ENCODE measurements around the gene C1QB.

C1QB gene

DNA sequence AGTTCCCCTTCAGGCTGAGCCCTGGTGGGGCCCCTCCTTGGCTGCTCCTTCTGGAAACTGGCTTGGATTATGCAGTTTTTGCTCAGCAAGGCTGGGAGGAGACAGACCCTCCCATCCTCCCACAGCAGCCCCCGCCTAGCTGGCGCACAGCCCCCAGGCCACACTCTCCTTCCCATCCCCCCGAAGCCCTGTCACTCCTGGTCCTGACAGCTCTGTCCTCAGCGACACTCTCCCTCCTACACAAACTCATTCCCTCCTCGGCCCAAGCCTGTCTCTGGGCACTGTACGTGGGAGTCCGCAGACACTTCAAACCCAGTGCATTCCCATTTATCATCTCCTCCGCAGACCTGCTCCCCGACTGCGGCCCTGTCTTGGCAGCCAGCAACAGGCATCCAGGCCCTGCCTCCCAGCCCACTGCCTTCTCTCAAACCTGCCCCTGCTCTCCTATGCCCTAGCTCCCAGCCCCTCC, 32.6 kb downstream of the C1QB start:
- TF ChIP-seq, protein P1, sequence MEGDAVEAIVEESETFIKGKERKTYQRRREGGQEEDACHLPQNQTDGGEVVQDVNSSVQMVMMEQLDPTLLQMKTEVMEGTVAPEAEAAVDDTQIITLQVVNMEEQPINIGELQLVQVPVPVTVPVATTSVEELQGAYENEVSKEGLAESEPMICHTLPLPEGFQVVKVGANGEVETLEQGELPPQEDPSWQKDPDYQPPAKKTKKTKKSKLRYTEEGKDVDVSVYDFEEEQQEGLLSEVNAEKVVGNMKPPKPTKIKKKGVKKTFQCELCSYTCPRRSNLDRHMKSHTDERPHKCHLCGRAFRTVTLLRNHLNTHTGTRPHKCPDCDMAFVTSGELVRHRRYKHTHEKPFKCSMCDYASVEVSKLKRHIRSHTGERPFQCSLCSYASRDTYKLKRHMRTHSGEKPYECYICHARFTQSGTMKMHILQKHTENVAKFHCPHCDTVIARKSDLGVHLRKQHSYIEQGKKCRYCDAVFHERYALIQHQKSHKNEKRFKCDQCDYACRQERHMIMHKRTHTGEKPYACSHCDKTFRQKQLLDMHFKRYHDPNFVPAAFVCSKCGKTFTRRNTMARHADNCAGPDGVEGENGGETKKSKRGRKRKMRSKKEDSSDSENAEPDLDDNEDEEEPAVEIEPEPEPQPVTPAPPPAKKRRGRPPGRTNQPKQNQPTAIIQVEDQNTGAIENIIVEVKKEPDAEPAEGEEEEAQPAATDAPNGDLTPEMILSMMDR (IDR thresholded peaks at IDR 0.05; ENCODE audit: low read depth, low read length), result no peak
- H3K4me3 ChIP-seq (ENCODE audit: low read depth, low read length), result no peak overlapping the region

DNA sequence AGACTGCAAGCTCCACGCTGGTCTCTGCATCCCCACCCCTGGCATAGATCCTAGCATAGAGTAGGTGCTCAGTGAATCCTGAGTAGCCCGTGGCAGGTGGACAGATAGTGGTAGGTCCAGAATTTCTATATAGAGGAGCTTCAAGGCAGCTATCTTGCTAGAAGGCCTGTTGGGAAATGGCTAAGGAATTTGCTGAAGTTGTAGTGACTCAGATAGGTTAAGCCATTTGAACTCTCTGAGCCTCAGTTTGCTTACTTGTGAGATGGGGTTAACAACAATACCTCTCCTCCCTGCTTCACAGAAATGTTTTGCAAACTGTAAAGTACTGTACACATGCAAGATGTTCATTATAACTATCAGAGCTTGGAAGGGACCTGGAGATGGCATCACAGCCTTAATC, 34.2 kb downstream of the C1QB start:
- no peak overlapping the region for H3K4me3 ChIP-seq (ENCODE audit: low read depth, low read length)

DNA sequence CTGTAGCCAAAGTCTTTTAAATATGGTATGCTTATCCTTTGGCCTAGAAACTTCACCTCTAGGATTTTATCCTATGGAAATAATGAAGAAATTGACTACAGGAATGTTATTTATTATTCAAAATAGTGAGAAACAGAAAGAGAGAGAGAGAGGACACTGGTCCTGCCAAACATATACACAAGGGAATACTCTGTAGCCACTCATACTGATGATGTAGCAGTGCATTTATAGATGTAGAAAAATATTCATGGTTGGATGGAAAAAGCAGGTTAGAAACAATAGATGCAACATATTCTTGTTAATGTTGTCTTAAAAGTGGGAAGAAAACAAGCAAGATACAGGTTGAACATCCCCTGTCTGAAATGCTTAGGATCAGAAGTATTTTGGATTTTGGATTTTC, 35.4 kb downstream of the C1QB start:
- H3K4me3 ChIP-seq (ENCODE audit: low read depth, low read length), result no peak overlapping the region
- TF ChIP-seq, protein P1 (IDR thresholded peaks at IDR 0.05; ENCODE audit: low read depth, low read length), result no peak

More for the DNA sequence above, 34.2 kb downstream of the C1QB start:
- TF ChIP-seq, protein P1 (IDR thresholded peaks at IDR 0.05; ENCODE audit: low read depth, low read length), result no peak

DNA sequence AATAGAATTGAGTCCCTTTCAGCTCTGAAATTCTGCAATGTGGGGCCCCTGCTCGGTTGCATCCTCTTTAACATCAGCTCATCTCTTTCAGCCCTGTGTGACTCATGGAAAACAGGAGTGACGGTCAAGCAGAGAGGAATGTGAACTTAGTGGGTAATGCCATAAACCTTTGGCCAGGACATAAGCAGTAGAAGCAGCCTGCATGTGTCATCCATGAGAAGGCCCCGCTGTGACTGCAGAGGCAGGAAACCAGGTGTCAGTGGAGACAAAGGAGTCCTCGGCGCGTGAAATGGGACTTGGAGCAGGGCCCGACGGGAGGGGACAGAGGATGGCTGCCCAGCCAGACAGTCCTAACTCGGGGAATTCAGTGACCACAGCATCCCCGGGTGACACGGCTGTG, 36.5 kb downstream of the C1QB start:
- H3K4me3 ChIP-seq (ENCODE audit: low read depth, low read length), result no peak overlapping the region
- TF ChIP-seq, protein P1 (IDR thresholded peaks at IDR 0.05; ENCODE audit: low read depth, low read length), result no peak

DNA sequence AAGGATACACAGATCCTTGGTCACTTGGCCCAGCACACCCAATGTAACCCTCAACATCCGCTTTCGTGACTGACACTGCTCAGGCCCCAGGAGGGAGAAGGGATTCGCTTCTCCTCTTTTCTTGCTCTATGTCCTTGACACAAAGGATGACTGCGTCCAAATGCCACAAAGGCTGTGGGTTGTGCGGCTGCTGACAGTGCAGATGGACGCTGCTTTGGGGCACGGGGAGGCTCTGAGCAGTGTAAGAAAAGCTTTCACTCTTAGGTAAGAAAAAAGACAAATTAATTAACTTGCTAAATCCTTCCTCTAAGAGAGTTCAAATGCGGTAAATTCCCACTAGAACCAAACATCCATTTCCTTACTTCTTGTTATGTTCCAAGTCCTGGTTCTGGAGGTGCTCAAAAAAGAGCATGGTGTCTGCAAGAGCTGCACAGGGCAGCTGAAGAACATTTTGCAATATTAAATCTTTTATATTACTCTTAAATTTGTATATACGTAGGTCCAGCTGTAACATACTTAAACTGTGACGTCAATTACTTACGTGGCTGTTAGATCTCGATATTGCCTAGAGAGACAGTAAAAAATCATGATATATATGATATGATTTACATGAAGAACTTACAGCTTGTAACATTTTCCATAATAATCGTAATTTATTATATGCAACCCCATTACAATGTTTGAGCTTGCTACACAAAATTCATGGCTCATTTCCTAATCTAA, 38.2 kb downstream of the C1QB start:
- no peak overlapping the region for H3K4me3 ChIP-seq (ENCODE audit: low read depth, low read length)
- TF ChIP-seq, protein P1 (IDR thresholded peaks at IDR 0.05; ENCODE audit: low read depth, low read length), result no peak

DNA sequence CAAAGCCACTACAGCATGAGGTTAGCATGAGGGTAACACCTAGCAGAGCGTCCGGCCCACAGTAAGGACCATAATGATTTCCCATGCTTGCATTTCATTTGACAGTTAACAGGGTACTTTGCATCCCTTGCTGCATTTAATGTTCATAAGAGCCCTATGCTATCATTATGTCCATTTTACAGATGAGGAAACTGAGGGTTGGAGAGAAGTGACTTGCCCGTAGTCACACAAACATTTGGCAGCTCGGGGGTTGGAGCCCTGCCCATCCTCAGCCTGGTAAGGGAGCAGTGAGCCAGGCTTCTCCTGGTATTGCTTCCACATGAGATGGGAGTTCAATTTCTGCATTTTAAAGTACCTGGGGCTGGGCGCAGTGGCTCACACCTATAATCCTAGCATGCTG, 41.1 kb downstream of the C1QB start:
- TF ChIP-seq, protein P1 (IDR thresholded peaks at IDR 0.05; ENCODE audit: low read depth, low read length), result no peak
- no peak overlapping the region for H3K4me3 ChIP-seq (ENCODE audit: low read depth, low read length)

DNA sequence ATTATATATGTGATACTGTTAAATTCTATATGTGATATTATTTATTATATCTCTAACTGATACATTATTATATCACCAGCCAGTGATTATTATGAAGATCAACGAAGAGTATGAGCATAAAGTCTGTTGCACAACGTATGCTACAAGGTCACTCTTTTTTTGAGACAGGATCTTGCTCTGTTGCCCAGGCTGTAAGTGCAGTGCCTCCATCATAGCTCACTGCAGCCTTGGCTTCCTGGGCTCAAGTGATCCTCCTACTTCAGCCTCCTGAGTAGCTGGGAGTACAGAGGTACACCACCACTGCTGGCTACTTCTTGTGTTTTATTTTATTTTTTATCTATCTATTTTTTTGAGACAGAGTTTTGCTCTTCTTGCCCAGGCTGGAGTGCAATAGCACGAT, 43.6 kb downstream of the C1QB start:
- no peak overlapping the region for H3K4me3 ChIP-seq (ENCODE audit: low read depth, low read length)
- TF ChIP-seq, protein P1 (IDR thresholded peaks at IDR 0.05; ENCODE audit: low read depth, low read length), result no peak
